CD4-positive, alpha-beta T cell (primary cell): Measurements from ENCODE around the gene IGFBP5. TPM values are rescaled to one million over a fixed set of nuclear protein-coding genes. Genes with fewer than 3 reads are reported as not detected.

ENCODE experiments used
- ATAC-seq: fragments of 200-7000 bp; cut with Tn5 transposase; one replicate; pipeline ENCODE4 v1.10.0; 2022; ENCODE audit warnings: mild to moderate bottlenecking; ENCODE audit not compliant: poor library complexity
- CTCF ChIA-PET: fragments of 350-600 bp; sonication (Branson Sonifier 250); formaldehyde crosslinking; loops from one replicate; lab custom pipeline; 2021; ENCODE audit warnings: antibody characterized with exemption, inconsistent platforms; lab: Charles Lee
- POLR2A ChIA-PET: fragments of 350-600 bp; sonication (Branson Sonifier 250); formaldehyde crosslinking; loops from one replicate; lab custom pipeline; 2021; ENCODE audit warnings: antibody characterized with exemption, inconsistent platforms; lab: Charles Lee
- DNase-seq, 14 experiments: peaks; one replicate each; pipeline ENCODE4 v3.0.0-alpha.2; 2013 to 2020; ENCODE audit warnings: mixed read lengths in 2 of 14
- H3K27ac ChIP-seq, 2 donors: one replicate each; pipeline versions ENCODE4 v1.5.1 to v1.7.0; 2013; ENCODE audit warnings: low read length in 2 of 2, low read depth in 1 of 2, mild to moderate bottlenecking in 1 of 2
- H3K27me3 ChIP-seq, 2 experiments: 1 replicate in 1 of 2; 2 replicates in 1 of 2; pipeline versions ENCODE4 v1.6.1 to v1.7.0; 2013; ENCODE audit warnings: low read length in 2 of 2, control low read depth in 1 of 2, mild to moderate bottlenecking in 1 of 2, moderate library complexity in 1 of 2; ENCODE audit not compliant: insufficient read depth in 2 of 2, control insufficient read depth in 1 of 2
- H3K36me3 ChIP-seq: one replicate; pipeline ENCODE4 v1.6.1; 2013; ENCODE audit warnings: low read length, control low read depth; ENCODE audit not compliant: insufficient read depth
- H3K4me1 ChIP-seq: one replicate; pipeline ENCODE4 v1.6.1; 2013; ENCODE audit warnings: low read length, control low read depth; ENCODE audit not compliant: insufficient read depth
- H3K4me3 ChIP-seq: one replicate; pipeline ENCODE4 v1.5.1; 2013; ENCODE audit warnings: mild to moderate bottlenecking, low read length, moderate library complexity
- H3K9me3 ChIP-seq, 2 experiments: 1 replicate in 1 of 2; 2 replicates in 1 of 2; pipeline versions ENCODE4 v1.6.1 to v1.7.0; 2013; ENCODE audit warnings: low read length in 2 of 2, mild to moderate bottlenecking in 2 of 2, control low read depth in 1 of 2, moderate library complexity in 1 of 2; ENCODE audit not compliant: control insufficient read depth in 1 of 2, insufficient read depth in 1 of 2
- H3K27ac Mint-ChIP-seq: one replicate; pipeline ENCODE4 v1.8.0; 2020; ENCODE audit warnings: mixed read lengths
- H3K27me3 Mint-ChIP-seq: one replicate; pipeline ENCODE4 v1.8.0; 2021; ENCODE audit warnings: mixed read lengths
- H3K36me3 Mint-ChIP-seq: one replicate; pipeline ENCODE4 v1.8.0; 2021; ENCODE audit warnings: low read depth, mixed read lengths
- H3K4me1 Mint-ChIP-seq: one replicate; pipeline ENCODE4 v1.8.0; 2021; ENCODE audit warnings: low read depth, mixed read lengths
- H3K4me3 Mint-ChIP-seq: one replicate; pipeline ENCODE4 v1.8.0; 2020; ENCODE audit warnings: mild to moderate bottlenecking, mixed read lengths
- H3K9me3 Mint-ChIP-seq: one replicate; pipeline ENCODE4 v1.8.0; 2020; ENCODE audit warnings: mixed read lengths
- intact Hi-C, 2 experiments: fragments of 100-400 bp; cut with DNase I in 1 of 2; cut with micrococcal nuclease in 1 of 2; formaldehyde crosslinking; loops; one replicate each; pipeline versions ENCODE4 v1.15.1 to v1.9.0; 2023 to 2025; cut with DNase I, micrococcal nuclease
- total RNA-seq, 174 experiments: library from RNA in 2 of 174; stranded (reverse) in 2 of 174; gene quantifications; one replicate each; pipeline ENCODE4 v1.2.3 and lab custom pipeline; 2021 to 2026
- TF ChIP-seq, protein P1 (sequence below): fragments of 200-600 bp; IDR thresholded peaks from one replicate; pipeline ENCODE4 v1.8.0; 2022; ENCODE audit warnings: antibody characterized with exemption, mild to moderate bottlenecking

The IGFBP5 gene
- total RNA-seq, 2 experiments from 2014 or later: not detected

GRCh38 chr2:216650626-216651257 lies 44.6 kb downstream of the IGFBP5 start:
- H3K4me1 ChIP-seq: no peaks in the 10 kb centered on the region
- no peaks in the 10 kb centered on the region for H3K27me3 Mint-ChIP-seq
- ATAC-seq: no peak
- no peaks in the 10 kb centered on the region for H3K36me3 ChIP-seq
- no peak overlapping the region for H3K4me3 Mint-ChIP-seq
- H3K27ac ChIP-seq: no peak overlapping the region
- TF ChIP-seq, protein P1, sequence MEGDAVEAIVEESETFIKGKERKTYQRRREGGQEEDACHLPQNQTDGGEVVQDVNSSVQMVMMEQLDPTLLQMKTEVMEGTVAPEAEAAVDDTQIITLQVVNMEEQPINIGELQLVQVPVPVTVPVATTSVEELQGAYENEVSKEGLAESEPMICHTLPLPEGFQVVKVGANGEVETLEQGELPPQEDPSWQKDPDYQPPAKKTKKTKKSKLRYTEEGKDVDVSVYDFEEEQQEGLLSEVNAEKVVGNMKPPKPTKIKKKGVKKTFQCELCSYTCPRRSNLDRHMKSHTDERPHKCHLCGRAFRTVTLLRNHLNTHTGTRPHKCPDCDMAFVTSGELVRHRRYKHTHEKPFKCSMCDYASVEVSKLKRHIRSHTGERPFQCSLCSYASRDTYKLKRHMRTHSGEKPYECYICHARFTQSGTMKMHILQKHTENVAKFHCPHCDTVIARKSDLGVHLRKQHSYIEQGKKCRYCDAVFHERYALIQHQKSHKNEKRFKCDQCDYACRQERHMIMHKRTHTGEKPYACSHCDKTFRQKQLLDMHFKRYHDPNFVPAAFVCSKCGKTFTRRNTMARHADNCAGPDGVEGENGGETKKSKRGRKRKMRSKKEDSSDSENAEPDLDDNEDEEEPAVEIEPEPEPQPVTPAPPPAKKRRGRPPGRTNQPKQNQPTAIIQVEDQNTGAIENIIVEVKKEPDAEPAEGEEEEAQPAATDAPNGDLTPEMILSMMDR: no peak
- DNase-seq: no peak
- no peaks in the 10 kb centered on the region for H3K36me3 Mint-ChIP-seq
- H3K4me1 Mint-ChIP-seq: no peaks in the 10 kb centered on the region
- POLR2A ChIA-PET: no interaction called here
- no peaks in the 10 kb centered on the region for H3K9me3 ChIP-seq
- intact Hi-C loops: no loop called here
- no peak overlapping the region for H3K27ac Mint-ChIP-seq
- CTCF ChIA-PET: interaction anchor here (0.8 kb wide), 1 partner anchor 16 kb away, joined by 3 read pairs; no protein-coding TSS in a partner anchor
- H3K27me3 ChIP-seq: no peaks in the 10 kb centered on the region
- no peaks in the 10 kb centered on the region for H3K9me3 Mint-ChIP-seq
- no peak overlapping the region for H3K4me3 ChIP-seq

DNA sequence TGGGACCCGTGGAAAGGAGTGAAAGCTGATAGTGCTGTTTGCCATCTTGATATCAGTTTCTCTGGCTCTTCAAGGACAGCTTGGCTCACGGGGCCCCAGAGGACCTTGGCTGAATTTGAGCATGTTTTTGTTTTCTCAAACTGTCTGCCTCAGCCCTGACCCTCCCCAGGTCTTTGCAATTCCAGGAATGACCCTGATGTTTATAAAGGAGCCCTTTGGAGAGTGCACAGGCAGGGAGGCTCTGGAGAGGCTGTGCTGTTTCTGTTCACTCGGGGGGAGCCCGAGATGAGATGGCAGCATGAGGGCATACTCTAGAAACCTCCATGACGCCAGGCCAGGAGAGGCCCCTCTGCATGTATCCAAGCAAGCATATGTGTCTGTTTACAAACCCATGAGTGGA lies 45.8 kb downstream of the IGFBP5 start:
- ChIA-PET POLR2A (no interaction called here), CTCF (no interaction called here)
- Mint-ChIP-seq H3K4me1 (no peaks in the 10 kb centered on the region), H3K36me3 (no peaks in the 10 kb centered on the region), H3K27me3 (no peaks in the 10 kb centered on the region), H3K27ac (no peak overlapping the region), H3K4me3 (no peak overlapping the region), H3K9me3 (no peaks in the 10 kb centered on the region)
- no peak for ATAC-seq
- intact Hi-C loops: no loop called here
- TF ChIP-seq, protein P1: no peak
- Histone ChIP-seq H3K9me3 (no peaks in the 10 kb centered on the region), H3K27ac (no peak overlapping the region), H3K4me1 (no peaks in the 10 kb centered on the region), H3K27me3 (no peaks in the 10 kb centered on the region), H3K4me3 (no peak overlapping the region), H3K36me3 (no peaks in the 10 kb centered on the region)
- DNase-seq: no peak

DNA sequence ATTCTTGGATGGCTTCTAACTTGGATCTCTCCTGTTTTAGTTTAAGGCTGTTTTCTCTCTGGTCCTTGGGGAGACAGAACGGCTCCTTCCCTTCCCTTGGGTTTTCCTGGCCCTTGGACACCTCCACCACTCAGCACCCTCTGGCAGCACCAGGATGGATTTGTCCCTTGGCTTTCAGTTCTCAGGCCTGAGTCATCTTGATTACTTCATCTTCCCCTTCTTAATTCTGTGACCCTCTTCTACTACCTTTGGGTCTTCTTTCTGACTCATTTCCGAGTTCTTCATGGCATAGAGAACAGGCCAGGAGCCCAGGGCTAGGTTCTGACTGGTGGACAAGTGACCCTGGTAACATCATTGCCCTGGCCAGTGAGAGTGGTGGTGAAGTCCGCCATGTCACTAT lies 47.2 kb downstream of the IGFBP5 start:
- intact Hi-C loops: no loop called here
- Histone ChIP-seq H3K9me3 (no peaks in the 10 kb centered on the region), H3K4me3 (no peak overlapping the region), H3K4me1 (no peaks in the 10 kb centered on the region), H3K36me3 (no peaks in the 10 kb centered on the region), H3K27me3 (no peaks in the 10 kb centered on the region), H3K27ac (no peak overlapping the region)
- Mint-ChIP-seq H3K9me3 (no peaks in the 10 kb centered on the region), H3K4me3 (no peak overlapping the region), H3K27ac (no peak overlapping the region), H3K36me3 (no peaks in the 10 kb centered on the region), H3K27me3 (no peaks in the 10 kb centered on the region), H3K4me1 (no peaks in the 10 kb centered on the region)
- ChIA-PET POLR2A (no interaction called here), CTCF (no interaction called here)
- DNase-seq: no peak
- TF ChIP-seq, protein P1: no peak
- ATAC-seq: no peak
